Measurements from ENCODE around the gene ZNF438.

DNA sequence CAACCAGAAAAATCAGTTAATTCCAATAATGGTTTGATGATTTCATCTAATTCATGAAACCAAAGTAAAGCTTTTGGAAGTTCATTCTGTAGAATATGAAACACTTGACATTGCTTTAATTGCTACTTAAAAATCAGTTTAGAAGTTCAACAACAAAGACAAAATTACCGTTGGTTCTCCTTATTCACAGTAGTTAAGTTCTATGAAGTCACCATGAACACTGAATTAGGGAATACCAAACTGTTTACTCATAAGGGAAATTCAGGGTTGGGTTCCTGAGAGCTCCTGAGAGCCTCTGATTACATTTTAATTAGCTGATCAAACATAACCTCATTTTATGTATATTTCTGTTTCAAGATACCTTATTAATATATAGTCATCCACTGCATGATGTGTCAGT is 46.2 kb downstream of the ZNF438 start:
- TF ChIP-seq, protein P1, sequence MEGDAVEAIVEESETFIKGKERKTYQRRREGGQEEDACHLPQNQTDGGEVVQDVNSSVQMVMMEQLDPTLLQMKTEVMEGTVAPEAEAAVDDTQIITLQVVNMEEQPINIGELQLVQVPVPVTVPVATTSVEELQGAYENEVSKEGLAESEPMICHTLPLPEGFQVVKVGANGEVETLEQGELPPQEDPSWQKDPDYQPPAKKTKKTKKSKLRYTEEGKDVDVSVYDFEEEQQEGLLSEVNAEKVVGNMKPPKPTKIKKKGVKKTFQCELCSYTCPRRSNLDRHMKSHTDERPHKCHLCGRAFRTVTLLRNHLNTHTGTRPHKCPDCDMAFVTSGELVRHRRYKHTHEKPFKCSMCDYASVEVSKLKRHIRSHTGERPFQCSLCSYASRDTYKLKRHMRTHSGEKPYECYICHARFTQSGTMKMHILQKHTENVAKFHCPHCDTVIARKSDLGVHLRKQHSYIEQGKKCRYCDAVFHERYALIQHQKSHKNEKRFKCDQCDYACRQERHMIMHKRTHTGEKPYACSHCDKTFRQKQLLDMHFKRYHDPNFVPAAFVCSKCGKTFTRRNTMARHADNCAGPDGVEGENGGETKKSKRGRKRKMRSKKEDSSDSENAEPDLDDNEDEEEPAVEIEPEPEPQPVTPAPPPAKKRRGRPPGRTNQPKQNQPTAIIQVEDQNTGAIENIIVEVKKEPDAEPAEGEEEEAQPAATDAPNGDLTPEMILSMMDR (IDR thresholded peaks at IDR 0.05), result no peak
- no peak for TF ChIP-seq POLR2A (IDR thresholded peaks at IDR 0.05)
